Activated T-helper 17 cell treated with anti-CD3 and anti-CD28 coated beads, Interleukin-2, amount 50 U/mL, for 72 hours (primary cell): Measurements from ENCODE around the gene GNPNAT1. TPM values are rescaled to one million over a fixed set of nuclear protein-coding genes. Genes with fewer than 3 reads are reported as not detected.

Experiments used
- ATAC-seq: fragments of 150-1000 bp; cut with Tn5 transposase; replicated peaks from 2 replicates; pipeline ENCODE4 v1.10.0; 2021; ENCODE audit warnings: mild to moderate bottlenecking, moderate library complexity
- H3K27ac Mint-ChIP-seq: one replicate; pipeline ENCODE4 v1.8.0; 2022; ENCODE audit warnings: mixed read lengths
- H3K27me3 Mint-ChIP-seq: one replicate; pipeline ENCODE4 v1.8.0; 2022; ENCODE audit warnings: mixed read lengths
- H3K36me3 Mint-ChIP-seq: one replicate; pipeline ENCODE4 v1.8.0; 2022; ENCODE audit warnings: low read depth, mild to moderate bottlenecking, mixed read lengths
- H3K4me1 Mint-ChIP-seq: one replicate; pipeline ENCODE4 v1.8.0; 2022; ENCODE audit warnings: mixed read lengths
- H3K4me3 Mint-ChIP-seq: one replicate; pipeline ENCODE4 v1.8.0; 2022; ENCODE audit warnings: mild to moderate bottlenecking, mixed read lengths
- H3K9me3 Mint-ChIP-seq: one replicate; pipeline ENCODE4 v1.8.0; 2022; ENCODE audit warnings: mixed read lengths
- total RNA-seq, 2 donors: library from RNA; stranded (reverse); gene quantifications; one replicate each; pipeline ENCODE4 v1.2.3, GENCODE V29; 2022

The GNPNAT1 gene
- 10 to 100 TPM; 18.7 to 38.7 TPM for total RNA-seq

DNA sequence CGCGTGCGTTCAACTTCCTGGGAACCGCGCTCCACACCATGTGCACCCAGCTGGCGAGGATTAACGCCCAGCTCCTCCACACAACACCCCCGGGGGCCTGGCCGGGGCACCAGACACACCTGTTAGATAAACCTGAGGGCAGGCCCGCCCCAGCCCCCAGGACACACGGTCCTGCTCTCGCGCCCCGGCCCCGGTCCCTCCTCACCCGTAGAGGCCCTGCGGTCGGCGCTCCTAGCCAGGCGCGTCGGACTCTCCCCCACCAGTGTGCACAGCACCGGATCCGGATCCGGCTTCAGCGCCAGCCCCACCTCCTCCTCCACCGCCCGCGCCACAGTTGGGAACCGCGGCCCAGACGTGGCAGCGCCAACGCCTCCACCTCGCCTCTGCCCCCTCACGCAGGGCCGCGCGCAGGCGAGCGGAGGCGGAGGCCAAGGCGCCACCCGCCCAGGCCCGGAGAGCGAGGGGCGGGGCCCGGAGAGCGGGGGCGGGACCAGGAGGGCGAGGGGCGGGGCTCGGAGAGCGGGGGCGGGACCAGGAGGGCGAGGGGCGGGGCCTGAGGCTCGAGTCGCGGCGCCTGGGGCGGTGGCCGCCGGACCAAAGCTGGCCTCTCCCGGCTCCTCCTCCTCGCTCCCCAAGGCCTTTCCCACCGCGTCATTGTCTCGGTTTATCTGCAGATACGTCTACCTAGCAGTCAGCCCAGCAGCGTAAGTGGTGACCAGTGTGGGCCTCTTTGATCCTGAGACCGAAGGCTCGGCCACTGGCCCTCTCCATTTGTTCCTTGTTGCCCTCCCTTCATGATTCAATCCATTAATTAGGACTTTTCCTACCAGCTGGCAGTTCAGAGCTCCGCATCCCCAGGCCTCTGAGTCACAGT lies at the start of gene GNPNAT1:
Gene GNPNAT1 (minus strand): TSS at position 385 of the 874 bp plus-strand sequence. CDS start 6,957 bp downstream, outside the sequence.
- H3K9me3 Mint-ChIP-seq = no peaks in the 10 kb centered on the region
- peak within 1 kb of the TSS; percentile 96 for H3K4me3 Mint-ChIP-seq
- ATAC-seq = peak; percentile 90
- peak within 1 kb of the TSS; percentile 86 for H3K27ac Mint-ChIP-seq
- H3K36me3 Mint-ChIP-seq = peaks cover 8% of the 10 kb centered on the region
- H3K27me3 Mint-ChIP-seq = no peaks in the 10 kb centered on the region
- peaks cover 26% of the 10 kb centered on the region for H3K4me1 Mint-ChIP-seq

DNA sequence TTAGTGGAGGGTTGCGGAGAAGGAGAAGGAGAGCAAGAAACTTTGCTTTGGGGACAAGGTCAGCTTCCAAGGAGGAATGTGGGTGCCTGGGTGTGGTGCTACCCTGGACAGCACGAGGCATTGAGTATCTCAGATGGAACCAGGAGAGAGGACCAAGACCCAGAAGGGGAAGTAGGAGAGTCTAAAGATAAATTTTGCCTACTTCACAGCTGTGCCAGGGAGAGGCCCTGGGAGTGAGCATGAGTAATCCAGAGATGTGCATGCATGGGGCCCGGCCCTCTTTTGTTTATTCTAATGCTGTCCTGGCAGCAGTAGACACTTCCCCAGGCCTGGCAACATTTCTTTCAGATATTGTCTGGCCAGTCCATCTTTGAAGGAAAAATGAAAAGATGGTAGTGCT lies 49.5 kb upstream of the GNPNAT1 start:
- ATAC-seq = peak; percentile 29
- Mint-ChIP-seq H3K27me3 (no peaks in the 10 kb centered on the region), H3K36me3 (no peaks in the 10 kb centered on the region)

DNA sequence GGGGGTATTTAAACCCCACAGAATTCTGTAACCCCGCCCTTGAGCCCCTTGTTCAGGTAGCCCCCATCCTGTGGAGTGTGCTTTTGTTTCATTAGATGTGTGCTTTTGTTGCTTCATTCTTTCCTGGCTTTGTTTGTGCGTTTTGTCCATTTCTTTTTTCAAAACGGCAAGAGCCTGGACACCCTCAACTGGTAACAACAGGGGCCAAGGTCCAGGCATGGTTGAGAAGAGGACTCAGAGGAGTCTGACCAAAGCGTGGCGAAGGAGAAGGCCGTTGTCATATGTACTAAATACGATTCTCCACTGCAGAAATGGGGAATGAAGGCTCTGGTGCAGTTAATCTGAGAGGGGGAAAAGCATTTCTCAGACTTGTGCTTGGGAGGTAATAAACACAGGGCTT lies 46.0 kb upstream of the GNPNAT1 start:
- no peaks in the 10 kb centered on the region for H3K9me3 Mint-ChIP-seq
- no peaks in the 10 kb centered on the region for H3K36me3 Mint-ChIP-seq
- no peak for ATAC-seq
- no peaks in the 10 kb centered on the region for H3K27me3 Mint-ChIP-seq
- no peak overlapping the region for H3K4me3 Mint-ChIP-seq
- no peak overlapping the region for H3K27ac Mint-ChIP-seq
- no peaks in the 10 kb centered on the region for H3K4me1 Mint-ChIP-seq

More for the DNA sequence above, 49.5 kb upstream of the GNPNAT1 start:
- H3K4me1 Mint-ChIP-seq = no peaks in the 10 kb centered on the region
- H3K4me3 Mint-ChIP-seq = no peak overlapping the region
- no peak overlapping the region for H3K27ac Mint-ChIP-seq
- no peaks in the 10 kb centered on the region for H3K9me3 Mint-ChIP-seq

DNA sequence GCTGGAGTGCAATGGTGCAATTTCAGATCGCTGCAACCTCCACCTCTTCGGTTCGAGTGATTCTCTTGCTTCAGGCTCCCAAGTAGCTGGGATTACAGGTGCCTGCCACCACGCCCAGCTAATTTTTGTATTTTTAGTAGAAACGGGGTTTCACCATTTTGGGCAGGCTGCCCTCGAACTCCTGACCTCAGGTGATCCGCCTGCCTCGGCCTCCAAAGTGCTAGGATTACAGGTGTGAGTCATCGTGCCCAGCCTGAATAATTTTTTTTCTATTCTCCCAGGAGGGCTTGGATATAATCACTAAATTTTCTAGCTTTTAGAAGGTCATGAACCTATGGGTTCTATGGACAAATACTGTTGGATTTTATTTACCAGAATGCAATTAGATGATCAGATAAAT lies 44.7 kb upstream of the GNPNAT1 start:
- H3K36me3 Mint-ChIP-seq = no peaks in the 10 kb centered on the region
- ATAC-seq = no peak

DNA sequence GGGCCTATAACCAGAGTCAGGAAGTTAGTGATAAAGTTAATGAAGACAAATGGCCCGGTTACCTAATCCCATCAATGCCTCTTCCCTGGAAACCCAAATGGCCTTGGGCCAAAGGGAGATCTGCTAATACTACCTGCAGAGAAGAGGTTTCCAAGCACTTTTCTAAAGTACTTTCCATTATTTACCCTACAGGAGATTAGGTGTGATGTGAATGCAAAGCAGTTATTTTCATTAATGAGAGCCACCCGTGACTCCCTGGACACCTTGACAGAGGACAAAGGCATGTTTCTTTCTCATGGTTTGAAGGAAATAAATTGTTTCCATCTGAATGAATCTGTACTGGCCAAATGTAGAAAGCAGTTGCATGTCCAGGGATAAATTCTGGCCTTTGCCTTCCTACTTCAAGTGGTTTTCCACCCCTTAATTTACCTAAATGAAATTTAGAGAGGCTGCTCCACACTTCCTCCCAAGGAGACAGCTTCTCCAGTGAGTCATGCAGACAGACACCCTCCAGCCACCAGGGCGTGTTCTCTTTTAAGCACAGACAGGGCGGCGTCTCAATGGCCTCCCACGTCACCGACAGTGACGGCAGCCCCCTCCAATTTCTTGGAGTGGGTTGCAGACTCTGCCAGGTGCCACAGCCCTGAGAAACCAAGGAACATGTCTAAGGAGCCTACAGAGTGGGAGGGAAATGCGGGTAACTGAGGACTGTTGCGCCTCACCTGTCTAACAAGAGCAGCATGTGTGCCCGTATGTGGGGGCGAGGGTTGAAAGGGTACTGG lies 43.9 kb upstream of the GNPNAT1 start:
- no peaks in the 10 kb centered on the region for H3K27me3 Mint-ChIP-seq
- no peaks in the 10 kb centered on the region for H3K36me3 Mint-ChIP-seq
- no peak overlapping the region for H3K4me3 Mint-ChIP-seq
- ATAC-seq = no peak
- no peaks in the 10 kb centered on the region for H3K9me3 Mint-ChIP-seq
- H3K4me1 Mint-ChIP-seq = no peaks in the 10 kb centered on the region
- H3K27ac Mint-ChIP-seq = no peak overlapping the region

More for the DNA sequence above, 44.7 kb upstream of the GNPNAT1 start:
- Mint-ChIP-seq H3K27me3 (no peaks in the 10 kb centered on the region), H3K4me1 (no peaks in the 10 kb centered on the region), H3K4me3 (no peak overlapping the region), H3K9me3 (no peaks in the 10 kb centered on the region), H3K27ac (no peak overlapping the region)

DNA sequence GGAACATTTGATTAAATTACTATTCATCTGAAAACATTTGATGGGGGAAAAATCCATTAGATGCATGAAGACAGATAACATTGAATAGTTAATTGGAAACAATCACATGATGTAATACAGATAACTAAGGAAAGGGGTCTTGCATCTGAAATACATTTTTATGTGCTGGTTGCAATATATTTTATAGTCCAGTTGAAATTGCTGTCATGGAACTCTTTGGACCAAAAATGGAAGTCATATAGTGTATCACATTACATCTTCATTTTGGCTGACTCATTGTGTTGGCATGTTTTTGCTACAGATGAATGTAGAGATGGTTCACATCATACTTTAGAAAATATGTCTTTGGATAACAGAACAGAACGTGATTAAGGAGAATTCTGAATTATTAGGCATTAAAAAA lies 43.0 kb upstream of the GNPNAT1 start:
- H3K4me1 Mint-ChIP-seq = no peaks in the 10 kb centered on the region
- no peaks in the 10 kb centered on the region for H3K27me3 Mint-ChIP-seq
- H3K27ac Mint-ChIP-seq = no peak overlapping the region
- H3K36me3 Mint-ChIP-seq = no peaks in the 10 kb centered on the region
- H3K9me3 Mint-ChIP-seq = no peaks in the 10 kb centered on the region
- H3K4me3 Mint-ChIP-seq = no peak overlapping the region
- ATAC-seq = no peak

DNA sequence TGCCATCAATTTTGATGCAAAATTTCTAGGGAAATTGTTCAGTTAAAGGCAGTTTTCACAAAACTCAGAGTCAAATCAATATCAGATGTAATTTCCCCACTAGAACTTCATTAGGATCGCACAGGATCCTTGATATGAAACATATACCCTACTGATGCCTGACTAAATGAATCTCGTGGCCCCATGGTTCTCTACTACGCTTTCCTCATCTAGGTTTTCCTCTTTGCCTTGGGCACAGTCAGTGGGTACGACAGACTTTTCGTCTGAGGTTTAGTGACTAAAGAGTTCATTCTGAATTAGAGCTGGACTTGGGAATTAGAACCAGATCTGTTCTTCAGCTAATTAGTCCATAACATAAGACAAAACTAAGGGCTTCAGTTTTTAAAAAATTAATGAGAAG lies 42.5 kb upstream of the GNPNAT1 start:
- H3K27me3 Mint-ChIP-seq = no peaks in the 10 kb centered on the region
- H3K4me3 Mint-ChIP-seq = no peak overlapping the region
- H3K27ac Mint-ChIP-seq = no peak overlapping the region
- no peaks in the 10 kb centered on the region for H3K9me3 Mint-ChIP-seq
- no peaks in the 10 kb centered on the region for H3K36me3 Mint-ChIP-seq
- no peak for ATAC-seq
- no peaks in the 10 kb centered on the region for H3K4me1 Mint-ChIP-seq

DNA sequence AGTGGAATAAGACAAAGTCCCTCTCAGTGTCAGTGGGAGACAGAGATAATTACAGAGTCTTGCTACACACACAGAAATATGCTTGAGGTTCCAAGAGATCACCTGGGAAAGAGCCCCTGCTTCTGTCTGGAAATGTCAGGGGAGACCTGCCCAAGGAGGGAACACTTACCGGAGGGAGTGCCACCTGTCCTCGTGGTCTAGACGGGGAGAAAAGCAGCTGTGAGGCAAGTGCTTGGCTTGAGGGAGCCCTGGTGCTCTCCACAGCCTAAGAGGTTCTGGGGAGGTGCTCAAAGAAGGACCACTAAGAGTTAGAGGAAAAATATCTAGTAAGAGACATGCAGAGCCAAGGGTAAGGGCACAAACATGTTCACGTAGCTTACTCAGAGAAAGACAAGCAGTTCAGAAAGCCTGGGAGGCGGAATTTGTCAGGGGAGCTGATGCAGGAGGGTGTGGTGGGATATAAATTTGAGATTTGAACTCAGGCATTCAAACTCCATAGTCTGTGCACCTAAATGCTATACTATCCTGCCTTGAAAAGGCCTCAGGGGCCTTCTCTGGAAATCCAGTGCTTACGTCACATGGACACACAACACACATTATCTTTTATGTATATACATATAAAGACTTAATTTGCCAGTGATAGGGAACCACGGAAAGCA lies 38.2 kb upstream of the GNPNAT1 start:
- no peak for ATAC-seq
- Mint-ChIP-seq H3K4me3 (no peak overlapping the region), H3K36me3 (no peaks in the 10 kb centered on the region), H3K27ac (no peak overlapping the region), H3K4me1 (no peaks in the 10 kb centered on the region), H3K9me3 (no peaks in the 10 kb centered on the region), H3K27me3 (no peaks in the 10 kb centered on the region)

DNA sequence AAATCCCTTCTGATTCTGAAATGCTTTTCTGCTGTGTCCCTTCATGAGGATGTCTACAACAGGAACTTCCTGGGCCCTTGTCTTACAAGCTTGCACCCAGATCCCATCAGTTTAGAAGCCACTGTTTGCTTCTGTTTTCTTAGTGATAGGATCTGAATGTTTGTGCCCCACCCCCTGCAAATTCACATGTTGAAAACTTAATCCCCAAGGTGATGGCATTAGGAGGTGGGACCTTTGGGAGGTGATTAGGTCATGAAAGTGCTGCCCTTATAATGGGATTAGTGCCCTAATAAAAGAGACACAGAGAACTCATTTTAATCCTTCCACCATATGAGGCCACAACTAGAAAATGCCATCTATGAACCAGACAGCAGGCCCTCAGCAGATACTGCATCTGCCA lies 36.0 kb upstream of the GNPNAT1 start:
- Mint-ChIP-seq H3K27me3 (no peaks in the 10 kb centered on the region), H3K36me3 (no peaks in the 10 kb centered on the region), H3K4me3 (no peak overlapping the region), H3K9me3 (no peaks in the 10 kb centered on the region), H3K27ac (no peak overlapping the region), H3K4me1 (no peaks in the 10 kb centered on the region)
- no peak for ATAC-seq

DNA sequence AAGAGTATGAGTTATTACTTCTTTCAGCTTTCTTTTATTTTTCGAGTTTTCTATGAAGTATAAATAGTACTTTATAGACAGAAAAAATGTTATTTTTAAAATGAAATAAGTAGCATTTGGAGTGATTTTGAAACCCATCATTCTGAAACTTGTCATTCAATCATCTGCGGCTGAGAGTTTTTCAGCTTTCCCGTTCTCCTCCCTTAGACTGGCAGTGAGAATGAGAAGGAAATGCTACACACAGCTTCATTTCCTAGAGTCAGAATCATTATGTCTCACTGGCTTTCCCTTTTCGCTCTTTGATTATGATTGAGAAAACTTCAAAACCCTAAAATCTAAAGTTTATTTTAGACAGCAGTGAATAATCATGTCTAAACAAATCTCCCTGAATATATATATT lies 33.7 kb upstream of the GNPNAT1 start:
- Mint-ChIP-seq H3K4me3 (no peak overlapping the region), H3K36me3 (no peaks in the 10 kb centered on the region), H3K4me1 (no peaks in the 10 kb centered on the region), H3K27ac (no peak overlapping the region), H3K9me3 (no peaks in the 10 kb centered on the region), H3K27me3 (no peaks in the 10 kb centered on the region)
- peak; percentile 94 for ATAC-seq

DNA sequence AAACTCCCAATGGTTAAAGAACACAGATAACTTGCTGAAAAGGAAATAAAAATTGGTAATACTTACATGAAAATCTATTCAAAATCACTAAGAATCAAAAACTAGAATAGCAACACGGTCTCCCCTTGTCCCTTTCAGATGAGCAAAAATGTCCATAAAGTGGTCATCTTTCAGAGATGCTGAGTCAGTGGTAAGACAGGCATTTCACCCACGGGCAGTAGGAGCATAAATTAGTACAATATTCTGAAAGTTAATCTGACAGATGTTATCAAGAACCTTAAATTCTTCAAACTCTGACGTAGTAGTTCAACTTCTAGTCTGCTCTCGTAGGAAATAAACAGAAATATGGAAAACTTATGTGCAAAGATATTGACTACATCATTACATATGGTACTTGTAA lies 33.1 kb upstream of the GNPNAT1 start:
- Mint-ChIP-seq H3K4me3 (no peak overlapping the region), H3K27ac (no peak overlapping the region), H3K9me3 (no peaks in the 10 kb centered on the region), H3K27me3 (no peaks in the 10 kb centered on the region), H3K4me1 (no peaks in the 10 kb centered on the region), H3K36me3 (no peaks in the 10 kb centered on the region)
- ATAC-seq = peak; percentile 38

DNA sequence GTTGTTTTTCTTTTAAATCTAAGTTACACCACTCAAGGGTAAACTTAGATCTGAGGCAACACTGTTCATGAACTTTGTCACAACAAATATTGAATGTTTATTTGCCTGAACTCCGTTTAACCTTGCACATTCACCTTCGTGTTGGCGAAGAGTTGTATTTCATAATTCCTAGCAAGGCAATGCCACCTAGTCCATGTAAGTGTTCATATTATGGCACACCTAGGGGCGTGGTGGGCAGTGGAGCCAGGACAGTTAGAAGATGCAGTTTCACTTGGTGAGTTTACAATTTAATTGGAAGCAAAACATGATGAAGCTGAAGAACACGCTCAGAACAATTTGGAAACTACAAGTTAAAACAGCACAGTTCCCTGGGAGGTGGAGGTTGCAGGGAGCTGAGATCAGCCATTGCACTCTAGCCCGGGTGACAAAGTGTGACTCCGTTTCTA lies 30.4 kb upstream of the GNPNAT1 start:
- Mint-ChIP-seq H3K27me3 (no peaks in the 10 kb centered on the region), H3K36me3 (no peaks in the 10 kb centered on the region), H3K27ac (no peak overlapping the region), H3K4me1 (no peaks in the 10 kb centered on the region), H3K4me3 (no peak overlapping the region), H3K9me3 (no peaks in the 10 kb centered on the region)
- ATAC-seq = no peak

DNA sequence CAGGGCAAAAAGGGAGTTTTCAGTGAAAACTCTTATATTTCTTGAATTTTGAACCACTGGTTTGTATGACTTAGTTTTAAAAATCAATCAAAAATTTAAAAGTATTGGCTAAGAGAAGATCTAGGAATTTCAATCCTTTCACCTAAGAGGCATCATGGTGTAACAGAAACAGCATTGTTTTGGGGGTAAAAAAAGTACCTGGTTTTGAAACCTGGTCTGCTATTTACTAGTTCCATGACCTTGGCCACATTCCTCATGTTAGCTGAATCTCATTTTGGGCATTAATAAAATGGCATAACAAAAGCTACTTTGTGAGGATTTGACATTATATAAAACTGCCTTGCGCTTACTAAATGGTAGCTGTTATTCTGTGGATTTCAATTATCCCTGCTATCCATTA lies 16.7 kb upstream of the GNPNAT1 start:
- Mint-ChIP-seq H3K36me3 (no peaks in the 10 kb centered on the region), H3K4me3 (no peak overlapping the region)

DNA sequence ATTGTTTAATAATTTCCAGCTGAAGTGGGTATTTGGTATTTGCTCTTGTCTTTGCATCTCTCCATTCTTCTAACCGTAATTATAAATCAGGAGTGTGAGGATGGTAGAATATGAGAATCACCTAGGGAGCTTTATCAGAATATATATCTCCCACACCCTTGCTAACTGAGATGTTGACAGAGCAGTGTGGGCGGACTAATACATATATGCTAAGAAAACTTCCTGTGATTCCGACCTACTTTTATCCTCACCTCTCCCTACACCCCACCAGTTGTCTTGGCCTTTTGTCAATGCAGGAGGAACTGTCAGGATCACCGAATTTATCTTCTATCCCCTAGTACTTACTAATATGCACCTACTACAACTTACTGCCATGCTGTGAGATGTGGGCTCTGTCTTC lies 14.7 kb upstream of the GNPNAT1 start:
- Mint-ChIP-seq H3K27ac (no peak overlapping the region), H3K9me3 (no peaks in the 10 kb centered on the region), H3K36me3 (no peaks in the 10 kb centered on the region), H3K4me3 (no peak overlapping the region), H3K27me3 (no peaks in the 10 kb centered on the region), H3K4me1 (peaks cover 5% of the 10 kb centered on the region)
- no peak for ATAC-seq

More for the DNA sequence above, 16.7 kb upstream of the GNPNAT1 start:
- Mint-ChIP-seq H3K27me3 (no peaks in the 10 kb centered on the region), H3K4me1 (no peaks in the 10 kb centered on the region), H3K27ac (no peak overlapping the region), H3K9me3 (no peaks in the 10 kb centered on the region)
- ATAC-seq = no peak
